ENCODE measurements around the gene OLIG1.

OLIG1 gene

GRCh38 chr21:33069994-33070743 is at the start of gene OLIG1:
Gene OLIG1 (plus strand): TSS chr21:33070141. CDS start chr21:33070247, 106 bp downstream.
- DNase-seq, result peak; percentile 22 to 51

- no peak for DNase-seq
These were observed 49.3 kb upstream of the OLIG1 start for GRCh38 chr21:33020558-33021100.

GRCh38 chr21:33021150-33021549 is 48.8 kb upstream of the OLIG1 start:
- no peak for DNase-seq

DNA sequence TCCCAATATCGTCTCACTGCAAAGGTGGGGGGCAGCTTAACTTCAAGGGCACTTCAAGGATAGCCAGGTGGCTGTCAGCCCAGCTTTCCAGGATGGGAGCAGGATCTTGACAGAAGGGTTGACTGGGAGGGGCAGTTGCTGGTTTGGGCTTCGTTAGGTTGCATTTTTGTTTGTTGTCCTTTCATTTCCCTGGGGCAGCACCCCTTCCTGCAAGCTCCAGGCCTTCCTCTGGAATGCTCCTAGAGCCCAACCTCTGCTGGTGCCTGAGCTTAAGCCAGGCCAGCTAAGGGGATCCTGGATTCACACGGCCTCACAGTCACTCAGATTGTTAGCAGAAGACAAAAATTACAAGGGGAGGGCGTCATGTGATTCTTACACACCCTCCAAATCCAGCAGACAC is 48.3 kb upstream of the OLIG1 start:
- DNase-seq, result no peak

DNA sequence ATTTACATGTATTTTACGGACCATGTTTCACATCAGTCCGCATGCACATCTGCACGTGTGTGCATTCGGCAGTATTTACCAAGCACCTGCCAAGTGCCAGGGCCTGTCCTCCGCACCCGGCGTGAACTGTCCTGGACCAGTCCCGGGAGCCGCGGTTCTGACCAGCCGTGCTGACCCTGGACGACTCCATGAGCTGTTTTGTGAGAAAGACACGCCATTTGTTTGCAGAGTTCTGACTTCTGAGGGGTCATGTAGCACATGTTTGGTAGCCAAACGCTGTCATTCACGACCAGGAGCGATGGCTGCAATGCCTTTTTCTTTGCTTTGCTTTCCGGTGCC is 47.5 kb upstream of the OLIG1 start:
- no peak for DNase-seq

DNA sequence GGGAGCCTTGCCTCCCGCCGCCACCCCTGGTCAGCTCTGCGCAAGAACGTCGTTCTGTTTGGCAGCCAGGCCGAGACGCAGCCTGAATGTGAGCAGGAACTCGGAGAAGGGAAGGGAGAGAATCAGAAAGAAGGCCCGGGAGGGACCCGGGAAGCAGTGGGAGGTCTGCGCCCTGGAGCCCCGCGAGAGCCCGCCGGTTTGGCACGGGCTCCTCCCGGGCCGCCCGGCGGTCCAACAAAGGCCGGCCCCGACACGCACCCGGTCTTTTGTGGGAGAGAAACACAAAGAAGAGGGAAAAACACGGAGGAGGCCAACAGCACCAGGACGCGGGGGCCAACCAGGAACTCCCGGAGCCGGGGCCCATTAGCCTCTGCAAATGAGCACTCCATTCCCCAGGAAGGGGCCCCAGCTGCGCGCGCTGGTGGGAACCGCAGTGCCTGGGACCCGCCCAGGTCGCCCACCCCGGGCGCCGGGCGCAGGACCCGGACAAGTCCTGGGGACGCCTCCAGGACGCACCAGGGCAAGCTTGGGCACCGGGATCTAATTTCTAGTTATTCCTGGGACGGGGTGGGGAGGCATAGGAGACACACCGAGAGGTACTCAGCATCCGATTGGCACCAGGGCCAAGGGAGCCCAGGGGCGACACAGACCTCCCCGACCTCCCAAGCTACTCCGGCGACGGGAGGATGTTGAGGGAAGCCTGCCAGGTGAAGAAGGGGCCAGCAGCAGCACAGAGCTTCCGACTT is 46.9 kb upstream of the OLIG1 start:
- DNase-seq, result no peak

DNA sequence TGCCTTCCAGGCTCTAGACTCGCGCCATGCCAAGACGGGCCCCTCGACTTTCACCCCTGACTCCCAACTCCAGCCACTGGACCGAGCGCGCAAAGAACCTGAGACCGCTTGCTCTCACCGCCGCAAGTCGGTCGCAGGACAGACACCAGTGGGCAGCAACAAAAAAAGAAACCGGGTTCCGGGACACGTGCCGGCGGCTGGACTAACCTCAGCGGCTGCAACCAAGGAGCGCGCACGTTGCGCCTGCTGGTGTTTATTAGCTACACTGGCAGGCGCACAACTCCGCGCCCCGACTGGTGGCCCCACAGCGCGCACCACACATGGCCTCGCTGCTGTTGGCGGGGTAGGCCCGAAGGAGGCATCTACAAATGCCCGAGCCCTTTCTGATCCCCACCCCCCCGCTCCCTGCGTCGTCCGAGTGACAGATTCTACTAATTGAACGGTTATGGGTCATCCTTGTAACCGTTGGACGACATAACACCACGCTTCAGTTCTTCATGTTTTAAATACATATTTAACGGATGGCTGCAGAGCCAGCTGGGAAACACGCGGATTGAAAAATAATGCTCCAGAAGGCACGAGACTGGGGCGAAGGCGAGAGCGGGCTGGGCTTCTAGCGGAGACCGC is 46.3 kb upstream of the OLIG1 start:
- no peak for DNase-seq

- DNase-seq, result no peak
These were observed 45.5 kb upstream of the OLIG1 start for GRCh38 chr21:33024201-33025103.

- no peak for DNase-seq
These were observed 44.8 kb upstream of the OLIG1 start for GRCh38 chr21:33025106-33025488.

DNA sequence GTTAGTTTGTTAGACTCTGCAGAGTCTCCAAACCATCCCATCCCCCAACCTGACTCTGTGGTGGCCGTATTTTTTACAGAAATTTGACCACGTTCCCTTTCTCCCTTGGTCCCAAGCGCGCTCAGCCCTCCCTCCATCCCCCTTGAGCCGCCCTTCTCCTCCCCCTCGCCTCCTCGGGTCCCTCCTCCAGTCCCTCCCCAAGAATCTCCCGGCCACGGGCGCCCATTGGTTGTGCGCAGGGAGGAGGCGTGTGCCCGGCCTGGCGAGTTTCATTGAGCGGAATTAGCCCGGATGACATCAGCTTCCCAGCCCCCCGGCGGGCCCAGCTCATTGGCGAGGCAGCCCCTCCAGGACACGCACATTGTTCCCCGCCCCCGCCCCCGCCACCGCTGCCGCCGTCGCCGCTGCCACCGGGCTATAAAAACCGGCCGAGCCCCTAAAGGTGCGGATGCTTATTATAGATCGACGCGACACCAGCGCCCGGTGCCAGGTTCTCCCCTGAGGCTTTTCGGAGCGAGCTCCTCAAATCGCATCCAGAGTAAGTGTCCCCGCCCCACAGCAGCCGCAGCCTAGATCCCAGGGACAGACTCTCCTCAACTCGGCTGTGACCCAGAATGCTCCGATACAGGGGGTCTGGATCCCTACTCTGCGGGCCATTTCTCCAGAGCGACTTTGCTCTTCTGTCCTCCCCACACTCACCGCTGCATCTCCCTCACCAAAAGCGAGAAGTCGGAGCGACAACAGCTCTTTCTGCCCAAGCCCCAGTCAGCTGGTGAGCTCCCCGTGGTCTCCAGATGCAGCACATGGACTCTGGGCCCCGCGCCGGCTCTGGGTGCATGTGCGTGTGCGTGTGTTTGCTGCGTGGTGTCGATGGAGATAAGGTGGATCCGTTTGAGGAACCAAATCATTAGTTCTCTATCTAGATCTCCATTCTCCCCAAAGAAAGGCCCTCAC is 44.2 kb upstream of the OLIG1 start, which contains the start of gene OLIG2:
TSS of gene OLIG2 (plus strand) at position 447 of the 954 bp plus-strand sequence. CDS start 928 bp downstream, outside the sequence.
- no peak for DNase-seq

- no peak for DNase-seq
These were observed 43.5 kb upstream of the OLIG1 start for GRCh38 chr21:33026443-33026858.

GRCh38 chr21:33026878-33027400 is 43.0 kb upstream of the OLIG1 start:
- DNase-seq, result no peak

DNA sequence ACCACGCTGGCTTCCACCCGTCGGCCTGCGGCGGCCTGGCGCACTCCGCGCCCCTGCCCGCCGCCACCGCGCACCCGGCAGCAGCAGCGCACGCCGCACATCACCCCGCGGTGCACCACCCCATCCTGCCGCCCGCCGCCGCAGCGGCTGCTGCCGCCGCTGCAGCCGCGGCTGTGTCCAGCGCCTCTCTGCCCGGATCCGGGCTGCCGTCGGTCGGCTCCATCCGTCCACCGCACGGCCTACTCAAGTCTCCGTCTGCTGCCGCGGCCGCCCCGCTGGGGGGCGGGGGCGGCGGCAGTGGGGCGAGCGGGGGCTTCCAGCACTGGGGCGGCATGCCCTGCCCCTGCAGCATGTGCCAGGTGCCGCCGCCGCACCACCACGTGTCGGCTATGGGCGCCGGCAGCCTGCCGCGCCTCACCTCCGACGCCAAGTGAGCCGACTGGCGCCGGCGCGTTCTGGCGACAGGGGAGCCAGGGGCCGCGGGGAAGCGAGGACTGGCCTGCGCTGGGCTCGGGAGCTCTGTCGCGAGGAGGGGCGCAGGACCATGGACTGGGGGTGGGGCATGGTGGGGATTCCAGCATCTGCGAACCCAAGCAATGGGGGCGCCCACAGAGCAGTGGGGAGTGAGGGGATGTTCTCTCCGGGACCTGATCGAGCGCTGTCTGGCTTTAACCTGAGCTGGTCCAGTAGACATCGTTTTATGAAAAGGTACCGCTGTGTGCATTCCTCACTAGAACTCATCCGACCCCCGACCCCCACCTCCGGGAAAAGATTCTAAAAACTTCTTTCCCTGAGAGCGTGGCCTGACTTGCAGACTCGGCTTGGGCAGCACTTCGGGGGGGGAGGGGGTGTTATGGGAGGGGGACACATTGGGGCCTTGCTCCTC is 42.3 kb upstream of the OLIG1 start:
- DNase-seq, result no peak

DNA sequence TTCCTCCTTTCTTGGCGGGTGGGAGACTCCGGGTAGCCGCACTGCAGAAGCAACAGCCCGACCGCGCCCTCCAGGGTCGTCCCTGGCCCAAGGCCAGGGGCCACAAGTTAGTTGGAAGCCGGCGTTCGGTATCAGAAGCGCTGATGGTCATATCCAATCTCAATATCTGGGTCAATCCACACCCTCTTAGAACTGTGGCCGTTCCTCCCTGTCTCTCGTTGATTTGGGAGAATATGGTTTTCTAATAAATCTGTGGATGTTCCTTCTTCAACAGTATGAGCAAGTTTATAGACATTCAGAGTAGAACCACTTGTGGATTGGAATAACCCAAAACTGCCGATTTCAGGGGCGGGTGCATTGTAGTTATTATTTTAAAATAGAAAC is 41.7 kb upstream of the OLIG1 start:
- no peak for DNase-seq

DNA sequence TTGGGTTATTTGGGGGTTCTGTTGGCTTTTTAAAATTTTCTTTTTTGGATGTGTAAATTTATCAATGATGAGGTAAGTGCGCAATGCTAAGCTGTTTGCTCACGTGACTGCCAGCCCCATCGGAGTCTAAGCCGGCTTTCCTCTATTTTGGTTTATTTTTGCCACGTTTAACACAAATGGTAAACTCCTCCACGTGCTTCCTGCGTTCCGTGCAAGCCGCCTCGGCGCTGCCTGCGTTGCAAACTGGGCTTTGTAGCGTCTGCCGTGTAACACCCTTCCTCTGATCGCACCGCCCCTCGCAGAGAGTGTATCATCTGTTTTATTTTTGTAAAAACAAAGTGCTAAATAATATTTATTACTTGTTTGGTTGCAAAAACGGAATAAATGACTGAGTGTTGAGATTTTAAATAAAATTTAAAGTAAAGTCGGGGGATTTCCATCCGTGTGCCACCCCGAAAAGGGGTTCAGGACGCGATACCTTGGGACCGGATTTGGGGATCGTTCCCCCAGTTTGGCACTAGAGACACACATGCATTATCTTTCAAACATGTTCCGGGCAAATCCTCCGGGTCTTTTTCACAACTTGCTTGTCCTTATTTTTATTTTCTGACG is 41.1 kb upstream of the OLIG1 start:
- peak; percentile 28 to 34 for DNase-seq

DNA sequence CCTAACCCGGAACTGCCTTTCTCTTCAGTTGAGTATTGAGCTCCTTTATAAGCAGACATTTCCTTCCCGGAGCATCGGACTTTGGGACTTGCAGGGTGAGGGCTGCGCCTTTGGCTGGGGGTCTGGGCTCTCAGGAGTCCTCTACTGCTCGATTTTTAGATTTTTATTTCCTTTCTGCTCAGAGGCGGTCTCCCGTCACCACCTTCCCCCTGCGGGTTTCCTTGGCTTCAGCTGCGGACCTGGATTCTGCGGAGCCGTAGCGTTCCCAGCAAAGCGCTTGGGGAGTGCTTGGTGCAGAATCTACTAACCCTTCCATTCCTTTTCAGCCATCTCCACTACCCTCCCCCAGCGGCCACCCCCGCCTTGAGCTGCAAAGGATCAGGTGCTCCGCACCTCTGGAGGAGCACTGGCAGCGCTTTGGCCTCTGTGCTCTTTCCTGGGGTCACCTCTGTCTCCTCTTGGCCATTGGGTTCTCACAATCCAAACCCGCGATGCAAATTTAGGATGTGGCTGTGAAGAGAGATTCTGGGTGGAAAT is 40.5 kb upstream of the OLIG1 start:
- no peak for DNase-seq

DNA sequence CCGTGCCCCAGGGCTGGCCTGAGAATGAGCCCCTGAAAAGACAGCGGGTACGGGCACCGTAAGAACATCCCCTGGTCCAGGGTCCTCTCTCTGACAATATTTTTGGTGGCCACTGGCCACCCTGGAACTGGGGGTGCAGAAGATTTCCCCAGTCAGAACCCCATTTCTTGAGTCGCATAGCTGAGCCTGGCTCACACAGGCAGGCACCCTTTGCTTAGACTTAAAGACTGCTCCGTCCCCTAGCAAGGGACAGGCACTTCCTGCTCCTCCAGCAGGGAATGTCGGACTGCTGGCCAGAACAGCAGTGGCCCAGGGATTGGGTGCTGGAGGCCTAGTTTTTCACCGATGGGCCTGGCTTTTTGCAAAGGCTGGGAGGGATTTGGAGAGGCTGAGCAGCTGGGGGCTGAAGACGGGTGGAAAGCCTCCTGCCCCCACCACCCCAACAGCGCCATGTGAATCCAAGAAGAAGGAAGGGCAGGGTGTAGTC is 39.9 kb upstream of the OLIG1 start:
- no peak for DNase-seq

DNA sequence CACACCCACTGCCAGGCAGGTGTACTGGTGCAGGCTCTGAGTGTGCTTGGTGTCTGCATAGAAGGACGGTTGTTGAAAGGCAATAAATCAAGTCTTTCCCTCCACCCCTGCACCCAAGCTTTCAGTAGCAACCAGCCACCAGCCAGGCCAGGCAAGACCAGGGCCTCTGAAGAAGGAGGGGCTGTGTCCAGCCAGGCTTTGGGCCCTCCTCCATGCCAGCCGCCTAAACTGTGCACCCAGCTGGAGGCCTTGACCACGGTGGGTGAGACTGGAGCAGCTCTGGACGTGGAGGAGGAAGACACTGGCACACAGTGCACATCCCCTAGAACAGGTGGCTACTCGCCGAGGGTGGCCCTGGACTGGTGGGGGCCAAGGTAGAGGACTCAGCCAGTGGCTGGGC is 39.3 kb upstream of the OLIG1 start:
- no peak for DNase-seq
